ENCODE results near the gene ACOX2.

DNA sequence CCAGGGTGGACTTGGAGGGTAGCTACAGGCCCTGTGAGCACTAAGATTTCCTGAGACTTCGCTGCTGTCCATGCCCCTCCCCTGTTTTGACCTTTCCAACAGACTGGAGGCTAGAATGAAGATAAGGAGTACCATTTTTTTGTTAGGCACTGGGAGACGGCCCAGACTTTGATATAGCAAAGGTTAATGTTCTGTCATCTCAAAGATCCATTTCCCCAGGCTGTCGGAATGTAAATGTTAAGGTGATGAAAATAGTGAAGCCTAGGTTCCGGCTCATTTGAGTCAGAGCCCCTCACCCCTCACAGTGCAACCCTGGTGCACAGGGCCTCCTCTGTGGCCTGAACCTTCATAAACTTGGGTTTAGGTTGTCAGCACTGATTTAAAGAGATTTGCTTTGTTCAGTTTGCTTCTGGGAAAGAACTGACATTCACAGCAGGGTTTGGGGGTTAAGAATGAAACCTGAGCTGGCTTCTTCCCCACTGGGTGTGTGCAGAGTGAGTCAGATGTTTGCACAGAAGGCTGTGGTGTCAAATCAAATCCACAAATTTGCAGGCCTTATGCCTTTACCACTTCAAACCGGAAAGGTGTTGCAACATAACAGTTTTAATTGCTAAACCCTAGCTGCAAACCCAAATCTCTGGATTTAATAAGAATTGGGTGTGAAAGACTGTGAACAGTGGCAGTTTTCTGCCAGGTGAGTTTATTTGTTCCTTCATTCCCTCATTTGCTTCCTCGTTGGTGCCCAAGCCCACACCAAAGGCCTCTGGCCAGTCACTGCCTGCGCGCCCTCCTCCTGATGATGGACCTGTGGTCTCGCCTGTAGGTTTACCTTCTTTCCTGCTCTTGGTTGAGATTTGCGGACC lies 65.7 kb downstream of the ACOX2 start:
- TF ChIP-seq, protein P1, sequence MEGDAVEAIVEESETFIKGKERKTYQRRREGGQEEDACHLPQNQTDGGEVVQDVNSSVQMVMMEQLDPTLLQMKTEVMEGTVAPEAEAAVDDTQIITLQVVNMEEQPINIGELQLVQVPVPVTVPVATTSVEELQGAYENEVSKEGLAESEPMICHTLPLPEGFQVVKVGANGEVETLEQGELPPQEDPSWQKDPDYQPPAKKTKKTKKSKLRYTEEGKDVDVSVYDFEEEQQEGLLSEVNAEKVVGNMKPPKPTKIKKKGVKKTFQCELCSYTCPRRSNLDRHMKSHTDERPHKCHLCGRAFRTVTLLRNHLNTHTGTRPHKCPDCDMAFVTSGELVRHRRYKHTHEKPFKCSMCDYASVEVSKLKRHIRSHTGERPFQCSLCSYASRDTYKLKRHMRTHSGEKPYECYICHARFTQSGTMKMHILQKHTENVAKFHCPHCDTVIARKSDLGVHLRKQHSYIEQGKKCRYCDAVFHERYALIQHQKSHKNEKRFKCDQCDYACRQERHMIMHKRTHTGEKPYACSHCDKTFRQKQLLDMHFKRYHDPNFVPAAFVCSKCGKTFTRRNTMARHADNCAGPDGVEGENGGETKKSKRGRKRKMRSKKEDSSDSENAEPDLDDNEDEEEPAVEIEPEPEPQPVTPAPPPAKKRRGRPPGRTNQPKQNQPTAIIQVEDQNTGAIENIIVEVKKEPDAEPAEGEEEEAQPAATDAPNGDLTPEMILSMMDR (conservative IDR thresholded peaks at IDR 0.05; ENCODE audit: low read length): no peak
- TF ChIP-seq EZH2phosphoT487 (IDR thresholded peaks at IDR 0.05; ENCODE audit: borderline replicate concordance): no peak
